Spleen (tissue), 7 donors: Measurements from ENCODE around the gene KCNJ4.

Experiments
- CTCF ChIP-seq, 11 experiments: fragments of 200-600 bp in 7 of 11; fragments of 450-650 bp in 4 of 11; sonication (generic) in 4 of 11; IDR thresholded peaks in 8 of 11; conservative IDR thresholded peaks in 3 of 11; 1 replicate in 7 of 11; 2 replicates in 4 of 11; pipeline versions ENCODE4 v1.4.0 to v1.8.0; 2016 to 2021; ENCODE audit warnings: antibody characterized with exemption in 11 of 11, inconsistent platforms in 4 of 11, mild to moderate bottlenecking in 1 of 11
- POLR2A ChIP-seq, 3 donors: fragments of 450-650 bp; IDR thresholded peaks; one replicate each; pipeline ENCODE4 v1.5.1; 2017; ENCODE audit warnings: antibody characterized with exemption in 3 of 3, mild to moderate bottlenecking in 1 of 3
- POLR2AphosphoS5 ChIP-seq, 3 donors: sonication (generic); formaldehyde crosslinking; IDR thresholded peaks; one replicate each; pipeline ENCODE4 v1.5.1; 2017; ENCODE audit warnings: antibody characterized with exemption in 3 of 3
- donor health status: DM: no; HTN: no; CAD: no; lungs with moderate emphysema.
- donor health status: DM: no; HTN: no; CAD: no.
- donor health status: DM: no; HTN: no; CAD: no.

- TF ChIP-seq POLR2A (IDR thresholded peaks at IDR 0.05) (no peak), CTCF (IDR thresholded peaks at IDR 0.05 in 8 of 11, conservative IDR thresholded peaks at IDR 0.05 in 3 of 11) (no peak), POLR2AphosphoS5 (IDR thresholded peaks at IDR 0.05) (no peak)
Measured at GRCh38 chr22:38455076-38455529, at the start of gene KCNJ4.
